ENCODE data around the gene ADCY10.
"Not testable (repeated sequence)": the region's sequence is repeated elsewhere in the genome, so short reads cannot be mapped to it uniquely, and the experiment has no call there.

ADCY10 gene

GRCh38 chr1:167882376-167882775 lies 31.6 kb downstream of the ADCY10 start:
- no peak overlapping the region for H3K4me3 ChIP-seq (ENCODE audit: low read length)
- no peak for TF ChIP-seq ZNF274 (IDR thresholded peaks at IDR 0.05; ENCODE audit: low read depth, low read length)

GRCh38 chr1:167881786-167882185 lies 32.1 kb downstream of the ADCY10 start:
- no peak overlapping the region for H3K4me3 ChIP-seq (ENCODE audit: low read length)
- TF ChIP-seq ZNF274 (IDR thresholded peaks at IDR 0.05; ENCODE audit: low read depth, low read length) = no peak

GRCh38 chr1:167881069-167881468 lies 32.9 kb downstream of the ADCY10 start:
- no peak overlapping the region for H3K4me3 ChIP-seq (ENCODE audit: low read length)
- TF ChIP-seq ZNF274 (IDR thresholded peaks at IDR 0.05; ENCODE audit: low read depth, low read length) = no peak

- no peak overlapping the region for H3K4me3 ChIP-seq (ENCODE audit: low read length)
- TF ChIP-seq ZNF274 (IDR thresholded peaks at IDR 0.05; ENCODE audit: low read depth, low read length) = no peak
These were observed 33.3 kb downstream of the ADCY10 start for GRCh38 chr1:167880580-167881021.

GRCh38 chr1:167879508-167879907 lies 34.4 kb downstream of the ADCY10 start:
- H3K4me3 ChIP-seq (ENCODE audit: low read length) = no peak overlapping the region
- no peak for TF ChIP-seq ZNF274 (IDR thresholded peaks at IDR 0.05; ENCODE audit: low read depth, low read length)

- no peak for TF ChIP-seq ZNF274 (IDR thresholded peaks at IDR 0.05; ENCODE audit: low read depth, low read length)
- no peak overlapping the region for H3K4me3 ChIP-seq (ENCODE audit: low read length)
These were observed 35.4 kb downstream of the ADCY10 start for GRCh38 chr1:167878372-167879160.

GRCh38 chr1:167876597-167877175 lies 37.2 kb downstream of the ADCY10 start:
- TF ChIP-seq ZNF274 (IDR thresholded peaks at IDR 0.05; ENCODE audit: low read depth, low read length) = no peak
- no peak overlapping the region for H3K4me3 ChIP-seq (ENCODE audit: low read length)

- TF ChIP-seq ZNF274 (IDR thresholded peaks at IDR 0.05; ENCODE audit: low read depth, low read length) = no peak
- H3K4me3 ChIP-seq (ENCODE audit: low read length) = no peak overlapping the region
These were observed 42.6 kb downstream of the ADCY10 start for GRCh38 chr1:167871331-167871730.

- H3K4me3 ChIP-seq (ENCODE audit: low read length) = not testable (repeated sequence)
These were observed 44.6 kb downstream of the ADCY10 start for GRCh38 chr1:167869157-167870001.

- not testable (repeated sequence) for H3K4me3 ChIP-seq (ENCODE audit: low read length)
These were observed 47.1 kb downstream of the ADCY10 start for GRCh38 chr1:167866739-167867414.

- not testable (repeated sequence) for H3K4me3 ChIP-seq (ENCODE audit: low read length)
These were observed 47.6 kb downstream of the ADCY10 start for GRCh38 chr1:167866326-167866725.

- not testable (repeated sequence) for H3K4me3 ChIP-seq (ENCODE audit: low read length)
These were observed 48.1 kb downstream of the ADCY10 start for GRCh38 chr1:167865804-167866308.

GRCh38 chr1:167865193-167865592 lies 48.7 kb downstream of the ADCY10 start:
- H3K4me3 ChIP-seq (ENCODE audit: low read length) = not testable (repeated sequence)

GRCh38 chr1:167864392-167865032 lies 49.4 kb downstream of the ADCY10 start:
- H3K4me3 ChIP-seq (ENCODE audit: low read length) = no peak overlapping the region
- no peak for TF ChIP-seq ZNF274 (IDR thresholded peaks at IDR 0.05; ENCODE audit: low read depth, low read length)
